ENCODE results near the gene CSTPP1. TPM values are rescaled to one million over a fixed set of nuclear protein-coding genes. Genes with fewer than 3 reads are reported as not detected.

Gene CSTPP1
- total RNA-seq, 2 experiments from 2014 or later: 16.7 to 20.4 TPM

DNA sequence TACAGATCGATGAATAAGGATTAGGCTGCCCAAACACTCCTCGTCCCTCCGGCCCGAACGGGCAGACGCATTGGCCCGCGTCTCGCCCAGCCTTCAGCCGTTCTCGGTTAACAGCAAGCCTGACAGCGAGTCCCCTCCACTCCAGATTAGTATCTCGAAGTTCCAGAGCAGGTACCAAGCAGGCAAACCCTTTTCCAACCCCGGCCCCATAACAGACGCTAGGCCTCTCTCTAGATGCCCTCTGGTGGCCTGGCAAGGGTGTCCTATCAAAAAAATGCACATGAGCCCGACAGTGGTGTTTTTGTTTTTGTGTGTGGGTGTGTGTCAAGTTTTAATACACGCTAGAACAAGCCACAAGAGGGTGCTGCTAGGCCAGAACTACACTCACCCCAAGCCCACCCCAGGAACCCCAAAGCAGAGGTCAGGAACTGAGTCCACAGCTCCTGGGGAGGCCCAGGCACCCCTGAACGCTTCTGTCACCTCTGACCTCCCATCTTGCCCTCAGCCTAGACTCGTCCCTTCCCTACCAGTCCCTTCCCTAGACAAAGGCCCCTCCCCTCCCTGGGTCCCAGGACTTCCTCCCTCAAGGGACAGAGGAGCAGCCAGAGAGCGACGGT is 240.8 kb downstream of the CSTPP1 start:
- Mint-ChIP-seq H3K27me3 (no peaks in the 10 kb centered on the region), H3K9me3 (no peaks in the 10 kb centered on the region), H3K4me1 (peaks cover 43% of the 10 kb centered on the region), H3K27ac (peak overlapping the region; percentile 98), H3K36me3 (ENCODE audit: low read depth) (peaks cover 24% of the 10 kb centered on the region), H3K4me3 (peak overlapping the region; percentile 94)
- DNase-seq: peak; percentile 80
- ChIA-PET CTCF (interaction anchor here (0.8 to 4.8 kb wide), 11 partner anchors 10 to 235 kb away, joined by 3 to 38 read pairs (median 3); partner anchors contain the start of genes ACP2, DDB2 and PACSIN3), POLR2A (interaction anchor here (0.7 to 10.3 kb wide), 8 partner anchors 10 to 96 kb away, joined by 3 to 124 read pairs (median 4); partner anchors contain the start of genes ACP2, DDB2, MADD and PACSIN3)

DNA sequence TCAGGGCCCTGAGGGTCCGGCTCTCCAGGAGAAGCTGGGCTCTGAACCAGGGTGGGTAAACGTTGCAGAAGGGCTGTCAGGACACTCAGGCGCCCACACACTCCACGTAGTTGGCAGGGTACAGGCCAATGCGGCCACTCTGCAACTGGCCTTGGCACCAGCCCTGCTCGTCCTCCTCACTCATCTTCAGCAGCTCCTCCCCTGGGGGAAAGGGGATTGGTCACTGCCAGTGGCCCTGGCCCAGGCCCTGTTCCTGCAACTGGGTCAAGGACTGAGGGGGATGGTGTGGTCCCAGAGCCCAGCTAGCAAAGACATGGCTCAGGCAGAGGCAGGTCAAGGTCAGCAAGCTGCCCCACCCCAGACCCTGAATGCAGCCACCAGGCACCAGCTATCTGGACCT is 241.3 kb downstream of the CSTPP1 start:
- CTCF ChIA-PET: interaction anchor here (0.8 to 4.8 kb wide), 12 partner anchors 9 to 234 kb away, joined by 3 to 38 read pairs (median 4); partner anchors contain the start of genes ACP2, DDB2 and PACSIN3
- H3K36me3 Mint-ChIP-seq (ENCODE audit: low read depth): peaks cover 21% of the 10 kb centered on the region
- peak overlapping the region; percentile 94 for H3K4me3 Mint-ChIP-seq
- POLR2A ChIA-PET: interaction anchor here (0.7 to 10.3 kb wide), 7 partner anchors 9 to 95 kb away, joined by 3 to 124 read pairs (median 3); partner anchors contain the start of genes ACP2, DDB2, MADD and PACSIN3
- no peaks in the 10 kb centered on the region for H3K9me3 Mint-ChIP-seq
- peak overlapping the region; percentile 98 for H3K27ac Mint-ChIP-seq
- H3K27me3 Mint-ChIP-seq: no peaks in the 10 kb centered on the region
- DNase-seq: no peak
- H3K4me1 Mint-ChIP-seq: peaks cover 41% of the 10 kb centered on the region

DNA sequence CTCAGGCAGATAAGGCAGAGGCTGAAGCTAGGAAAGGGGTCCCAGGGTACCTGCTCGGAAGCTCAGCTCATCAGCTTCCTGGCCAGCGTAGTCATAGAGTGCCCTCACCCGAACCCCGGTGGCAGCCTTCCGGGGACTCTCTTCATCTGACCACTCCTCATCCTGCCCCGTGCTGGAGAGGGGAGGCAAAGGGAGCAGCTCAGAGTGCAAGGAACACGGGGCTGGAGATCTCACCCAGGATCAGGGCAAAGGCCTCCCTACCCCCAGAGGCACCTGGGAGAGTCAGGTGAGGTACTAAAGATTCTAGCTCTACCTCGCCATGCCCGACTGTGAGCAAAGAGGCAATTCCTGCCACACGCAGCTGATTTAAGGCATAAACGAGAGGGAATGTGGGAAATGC is 241.8 kb downstream of the CSTPP1 start:
- H3K27me3 Mint-ChIP-seq: no peaks in the 10 kb centered on the region
- peaks cover 37% of the 10 kb centered on the region for H3K4me1 Mint-ChIP-seq
- DNase-seq: no peak
- CTCF ChIA-PET: interaction anchor here (0.8 to 4.8 kb wide), 12 partner anchors 9 to 152 kb away, joined by 3 to 38 read pairs (median 4); partner anchors contain the start of genes ACP2, DDB2 and PACSIN3
- H3K36me3 Mint-ChIP-seq (ENCODE audit: low read depth): peaks cover 16% of the 10 kb centered on the region
- no peaks in the 10 kb centered on the region for H3K9me3 Mint-ChIP-seq
- H3K27ac Mint-ChIP-seq: peak overlapping the region; percentile 21
- H3K4me3 Mint-ChIP-seq: no peak overlapping the region
- POLR2A ChIA-PET: interaction anchor here (0.7 to 10.3 kb wide), 6 partner anchors 9 to 95 kb away, joined by 3 to 124 read pairs (median 4); partner anchors contain the start of genes ACP2, DDB2 and PACSIN3

DNA sequence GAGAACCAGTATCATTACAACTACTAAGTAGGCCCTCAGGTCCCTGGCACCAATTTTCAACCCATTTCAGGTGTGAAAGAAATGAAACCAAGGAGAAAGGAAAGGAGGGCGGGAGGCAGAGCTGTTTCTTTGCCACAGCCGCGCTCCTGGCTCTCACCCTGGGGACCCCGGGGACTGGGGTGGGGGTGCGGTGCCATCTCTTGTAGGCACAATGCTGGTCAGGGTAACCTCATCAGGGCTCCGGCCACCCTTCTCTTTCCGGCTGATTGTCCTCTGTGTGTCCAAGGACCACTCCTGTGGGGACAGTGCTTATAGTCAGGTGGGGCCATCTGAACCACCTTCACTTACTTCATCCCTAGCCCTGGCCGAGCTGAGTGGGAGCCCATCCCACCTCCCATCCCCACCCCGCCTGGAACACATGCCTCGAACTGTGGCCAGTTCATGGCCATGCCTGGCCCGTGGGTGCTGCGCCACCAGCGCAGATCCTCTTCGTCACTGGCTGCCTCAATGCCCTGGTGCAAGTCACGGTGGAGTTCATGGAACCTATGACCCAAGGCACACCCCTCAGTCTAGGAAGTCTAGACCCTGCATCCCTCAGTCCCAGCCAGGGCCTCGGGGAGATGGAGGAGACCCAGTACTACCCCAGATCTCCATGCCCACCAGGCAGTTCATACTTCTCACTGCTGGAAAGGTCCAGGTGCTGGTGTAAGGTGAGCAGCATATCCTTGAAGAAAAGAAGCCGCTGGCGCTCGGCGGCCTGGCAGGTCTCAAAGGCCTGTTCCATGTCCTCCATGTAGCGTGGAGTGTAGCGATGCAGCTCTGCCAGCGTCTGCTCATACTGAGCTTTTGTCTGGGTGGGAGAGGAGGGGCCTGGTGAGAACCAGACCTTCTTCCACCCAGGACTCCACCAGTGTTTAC is 242.4 kb downstream of the CSTPP1 start:
- no peaks in the 10 kb centered on the region for H3K9me3 Mint-ChIP-seq
- H3K4me3 Mint-ChIP-seq: no peak overlapping the region
- ChIA-PET POLR2A (interaction anchor here (0.6 to 10.3 kb wide), 7 partner anchors 8 to 95 kb away, joined by 3 to 124 read pairs (median 3); partner anchors contain the start of genes DDB2 and PACSIN3), CTCF (interaction anchor here (0.6 to 4.8 kb wide), 20 partner anchors 8 to 373 kb away, joined by 3 to 38 read pairs (median 4); partner anchors contain the start of genes ACP2, DDB2 and PACSIN3)
- no peak for DNase-seq
- H3K36me3 Mint-ChIP-seq (ENCODE audit: low read depth): peaks cover 10% of the 10 kb centered on the region
- H3K4me1 Mint-ChIP-seq: peaks cover 34% of the 10 kb centered on the region
- H3K27ac Mint-ChIP-seq: peak overlapping the region; percentile 59
- H3K27me3 Mint-ChIP-seq: no peaks in the 10 kb centered on the region

DNA sequence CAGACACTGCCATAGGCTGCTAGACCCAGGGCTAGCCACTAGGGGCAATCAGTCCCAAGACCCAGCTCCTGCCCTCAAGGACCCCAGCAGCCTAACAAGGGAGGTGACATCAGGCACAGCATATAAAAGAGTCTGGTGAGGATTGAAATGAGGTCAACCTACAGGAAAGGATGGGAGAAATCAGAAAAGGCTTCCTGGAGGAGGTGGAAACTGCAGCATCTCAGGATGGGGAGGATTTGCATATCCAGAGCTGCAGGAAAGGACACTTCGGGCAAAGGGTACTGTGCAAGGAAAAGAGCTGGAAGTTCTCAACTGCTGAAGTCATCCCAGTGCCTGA is 243.1 kb downstream of the CSTPP1 start:
- ChIA-PET POLR2A (interaction anchor here (0.6 to 10.3 kb wide), 6 partner anchors 8 to 94 kb away, joined by 3 to 124 read pairs (median 4); partner anchors contain the start of genes DDB2 and PACSIN3), CTCF (interaction anchor here (0.6 to 4.8 kb wide), 15 partner anchors 8 to 373 kb away, joined by 3 to 38 read pairs (median 4); partner anchors contain the start of gene DDB2)
- Mint-ChIP-seq H3K27me3 (peaks cover 4% of the 10 kb centered on the region), H3K27ac (peak overlapping the region; percentile 34), H3K4me1 (peaks cover 33% of the 10 kb centered on the region), H3K9me3 (no peaks in the 10 kb centered on the region), H3K4me3 (no peak overlapping the region), H3K36me3 (ENCODE audit: low read depth) (peaks cover 9% of the 10 kb centered on the region)
- DNase-seq: peak; percentile 55

DNA sequence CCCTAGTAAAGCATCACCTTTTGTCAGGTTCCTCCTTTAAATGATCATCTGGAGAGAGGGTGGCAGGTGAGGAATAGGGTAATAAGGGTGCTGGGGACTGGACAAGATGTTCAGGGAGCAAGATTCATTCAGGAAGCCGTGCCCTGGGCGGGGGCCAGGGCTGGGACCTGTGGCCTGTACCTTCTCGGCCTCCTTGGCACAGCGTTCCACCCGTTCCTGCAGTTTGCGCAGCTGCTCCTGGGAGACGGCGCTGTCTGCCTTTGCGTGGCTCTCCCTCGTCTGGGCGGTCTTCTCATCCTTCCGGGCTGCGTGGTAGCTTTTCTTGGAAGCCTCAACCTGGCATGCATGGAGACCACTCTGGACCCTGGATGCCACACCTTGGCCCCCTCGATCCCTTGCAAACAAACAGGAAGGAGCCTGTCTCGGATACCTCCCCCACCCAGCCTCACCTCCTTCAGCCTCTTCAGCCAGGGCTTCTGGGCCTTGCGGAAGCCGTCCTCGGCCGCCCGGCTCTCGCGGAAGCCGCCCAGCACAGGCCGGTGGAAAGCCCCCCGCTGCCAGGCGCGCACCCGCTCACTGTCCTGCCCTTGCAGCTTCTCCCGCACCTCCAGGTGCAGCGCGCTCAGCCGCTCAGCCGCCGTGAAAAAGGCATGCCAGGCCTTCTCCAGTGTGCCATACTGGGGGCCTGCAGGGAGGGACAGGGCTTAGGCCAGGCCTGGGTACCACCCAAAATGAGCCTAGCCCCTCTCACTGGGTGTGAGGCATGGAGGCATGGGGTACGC is 243.6 kb downstream of the CSTPP1 start:
- ChIA-PET CTCF (interaction anchor here (0.6 to 4.8 kb wide), 13 partner anchors 8 to 372 kb away, joined by 3 to 38 read pairs (median 4); partner anchors contain the start of gene DDB2), POLR2A (interaction anchor here (1.1 to 10.3 kb wide), 6 partner anchors 7 to 68 kb away, joined by 3 to 124 read pairs (median 4); partner anchors contain the start of genes ACP2, DDB2 and PACSIN3)
- H3K4me3 Mint-ChIP-seq: no peak overlapping the region
- no peak overlapping the region for H3K27ac Mint-ChIP-seq
- DNase-seq: no peak
- peaks cover 6% of the 10 kb centered on the region for H3K27me3 Mint-ChIP-seq
- H3K9me3 Mint-ChIP-seq: no peaks in the 10 kb centered on the region
- H3K36me3 Mint-ChIP-seq (ENCODE audit: low read depth): peaks cover 9% of the 10 kb centered on the region
- peaks cover 29% of the 10 kb centered on the region for H3K4me1 Mint-ChIP-seq

DNA sequence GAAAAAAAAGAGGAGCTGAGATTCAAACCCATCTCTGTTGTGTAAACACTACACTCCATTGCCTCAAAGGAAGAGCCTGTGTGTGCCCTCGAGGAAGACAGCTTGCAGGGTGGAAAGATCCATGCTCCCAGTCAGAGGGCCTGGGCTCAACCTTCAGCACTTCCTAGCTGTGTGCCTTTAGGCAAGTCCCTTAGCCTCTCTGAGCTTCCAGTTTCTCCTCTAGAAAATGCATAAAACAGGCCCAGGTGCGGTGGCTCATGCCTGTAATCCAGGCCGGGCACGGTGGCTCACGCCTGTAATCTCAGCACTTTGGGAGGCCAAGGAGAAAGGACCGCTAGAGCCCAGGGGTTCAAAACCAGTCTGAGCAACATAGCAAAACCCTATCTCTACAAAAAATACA is 244.7 kb downstream of the CSTPP1 start:
- ChIA-PET CTCF (interaction anchor here (0.9 to 4.8 kb wide), 3 partner anchors 11 to 79 kb away, joined by 3 to 38 read pairs (median 5); partner anchors contain the start of gene DDB2), POLR2A (interaction anchor here (1.1 to 10.3 kb wide), 2 partner anchors 36 to 67 kb away, joined by 3 to 124 read pairs; partner anchors contain the start of genes ACP2 and DDB2)
- Mint-ChIP-seq H3K36me3 (ENCODE audit: low read depth) (peaks cover 5% of the 10 kb centered on the region), H3K4me1 (peaks cover 22% of the 10 kb centered on the region), H3K27me3 (peaks cover 6% of the 10 kb centered on the region), H3K27ac (no peak overlapping the region), H3K9me3 (no peaks in the 10 kb centered on the region), H3K4me3 (no peak overlapping the region)
- DNase-seq: no peak

DNA sequence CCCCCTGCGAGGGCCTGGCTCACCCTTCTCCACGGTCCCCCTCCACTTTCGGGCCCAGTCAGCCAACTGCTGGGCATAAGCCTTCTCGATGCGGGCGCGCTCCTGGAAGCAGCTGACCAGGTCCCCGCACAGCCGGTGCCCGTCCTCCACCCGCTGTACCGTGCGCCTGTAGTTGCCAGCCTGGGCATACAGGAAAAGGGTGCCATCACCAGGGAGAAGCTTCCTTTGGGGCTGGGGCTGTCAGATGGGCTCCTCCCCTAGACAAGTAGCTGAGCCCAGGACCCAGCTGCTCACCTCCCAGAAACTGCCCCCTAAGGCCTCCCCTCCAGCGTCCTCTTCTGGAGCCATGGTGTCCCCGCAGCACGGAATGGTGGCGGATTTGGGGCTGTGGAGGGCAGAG is 245.8 kb downstream of the CSTPP1 start:
- H3K27ac Mint-ChIP-seq: no peak overlapping the region
- POLR2A ChIA-PET: interaction anchor here (1.4 to 10.3 kb wide), 2 partner anchors 35 to 66 kb away, joined by 3 to 124 read pairs; partner anchors contain the start of genes ACP2 and DDB2
- H3K9me3 Mint-ChIP-seq: no peaks in the 10 kb centered on the region

DNA sequence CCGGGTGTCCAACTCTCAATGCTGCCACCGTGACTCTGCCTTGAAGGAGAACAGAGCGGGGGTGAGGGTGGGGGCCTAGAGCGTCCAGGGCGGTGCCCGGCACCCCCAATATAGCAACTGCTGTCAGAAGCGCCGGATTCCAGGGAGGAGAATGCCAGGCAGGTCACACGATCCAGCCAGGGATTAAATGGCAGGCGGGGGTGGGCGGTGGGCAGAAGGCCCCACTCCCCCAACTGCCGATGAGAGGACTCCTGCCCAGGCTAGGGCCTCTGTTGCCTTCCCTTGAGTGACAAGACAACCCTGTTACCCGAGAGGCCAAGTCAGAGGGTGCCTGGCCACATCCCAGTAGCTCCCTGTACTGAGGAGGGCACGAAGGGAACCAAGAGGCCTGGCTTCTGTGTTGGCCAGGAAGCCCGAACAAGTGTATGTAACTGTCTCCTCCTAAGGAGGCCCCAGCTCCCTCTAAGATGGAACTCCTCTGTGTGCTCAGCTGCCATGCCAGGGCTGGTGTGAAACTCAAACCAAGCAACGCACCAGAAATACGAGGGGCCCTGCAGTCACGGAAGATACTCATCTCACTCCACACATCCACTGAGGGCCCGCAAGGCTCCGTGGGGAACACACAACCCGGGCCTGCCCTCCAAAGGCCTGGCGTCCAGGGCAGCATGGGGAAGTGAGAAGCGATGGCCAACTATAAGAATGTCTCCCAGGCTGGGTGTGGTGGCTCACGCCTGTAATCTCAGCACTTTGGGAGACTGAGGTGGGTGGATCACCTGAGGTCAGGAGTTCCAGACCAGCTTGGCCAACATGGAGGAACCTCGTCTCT is 246.7 kb downstream of the CSTPP1 start:
- Mint-ChIP-seq H3K27ac (no peak overlapping the region), H3K4me3 (no peak overlapping the region), H3K9me3 (no peaks in the 10 kb centered on the region), H3K4me1 (peaks cover 18% of the 10 kb centered on the region), H3K27me3 (peaks cover 23% of the 10 kb centered on the region), H3K36me3 (ENCODE audit: low read depth) (no peaks in the 10 kb centered on the region)
- DNase-seq: no peak
- CTCF ChIA-PET: interaction anchor here (0.6 to 1.8 kb wide), 3 partner anchors 76 to 388 kb away, joined by 3 to 4 read pairs (median 4); no protein-coding TSS in a partner anchor
- POLR2A ChIA-PET: interaction anchor here (1.4 to 10.3 kb wide), 2 partner anchors 34 to 65 kb away, joined by 3 to 124 read pairs; partner anchors contain the start of genes ACP2 and DDB2

More for the DNA sequence above, 245.8 kb downstream of the CSTPP1 start:
- no peaks in the 10 kb centered on the region for H3K36me3 Mint-ChIP-seq (ENCODE audit: low read depth)
- CTCF ChIA-PET: interaction anchor here (0.7 to 1.8 kb wide), 3 partner anchors 33 to 77 kb away, joined by 4 to 5 read pairs (median 4); partner anchors contain the start of gene DDB2
- H3K27me3 Mint-ChIP-seq: peaks cover 14% of the 10 kb centered on the region
- no peak overlapping the region for H3K4me3 Mint-ChIP-seq
- H3K4me1 Mint-ChIP-seq: peaks cover 24% of the 10 kb centered on the region
- no peak for DNase-seq

DNA sequence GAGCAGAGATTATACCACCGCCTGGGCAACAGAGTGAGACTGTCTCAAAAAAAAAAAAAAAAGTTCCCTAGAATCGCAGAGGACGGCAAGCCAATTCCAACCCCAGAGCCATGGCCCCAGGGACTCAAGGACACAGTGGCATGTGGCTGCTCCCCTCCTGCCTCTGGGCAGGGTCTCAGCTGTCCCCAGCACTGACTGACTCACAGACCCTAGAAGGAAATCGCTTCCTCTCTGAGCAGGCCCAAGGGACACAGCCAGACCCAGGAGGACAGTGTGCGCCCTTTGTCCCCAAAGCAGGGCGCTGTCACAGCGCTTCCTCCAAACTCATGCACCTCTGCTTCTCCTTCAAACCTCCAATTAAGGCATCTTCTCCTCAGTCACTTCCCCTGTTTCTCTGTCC is 247.4 kb downstream of the CSTPP1 start:
- Mint-ChIP-seq H3K36me3 (ENCODE audit: low read depth) (no peaks in the 10 kb centered on the region), H3K4me3 (no peak overlapping the region), H3K4me1 (peaks cover 17% of the 10 kb centered on the region), H3K9me3 (no peaks in the 10 kb centered on the region), H3K27ac (no peak overlapping the region), H3K27me3 (peaks cover 24% of the 10 kb centered on the region)
- CTCF ChIA-PET: interaction anchor here (1.4 to 1.8 kb wide), 2 partner anchors 76 to 228 kb away, joined by 4 read pairs; no protein-coding TSS in a partner anchor
- POLR2A ChIA-PET: interaction anchor here (1.4 to 10.3 kb wide), 2 partner anchors 33 to 64 kb away, joined by 3 to 124 read pairs; partner anchors contain the start of genes ACP2 and DDB2
- DNase-seq: no peak

Data from activated CD4-positive, alpha-beta memory T cell treated with anti-CD3 and anti-CD28 coated beads, Interleukin-2, amount 10 ng/mL, durations not matched to agents 7 days and 5 days (primary cell).